HG02588 (cell line): Measurements from ENCODE around the gene SEPTIN10.

Experiments
- ATAC-seq: cut with Tn5 transposase; IDR thresholded peaks from one replicate; pipeline ENCODE4 v1.9.1; 2021; ENCODE audit warnings: mild to moderate bottlenecking, moderate library complexity; ENCODE audit not compliant: unreplicated experiment

The SEPTIN10 gene

GRCh38 chr2:109526442-109526970 lies 87.3 kb downstream of the SEPTIN10 start:
- no peak for ATAC-seq

- ATAC-seq, result no peak
These were observed 87.9 kb downstream of the SEPTIN10 start for GRCh38 chr2:109525836-109526235.

DNA sequence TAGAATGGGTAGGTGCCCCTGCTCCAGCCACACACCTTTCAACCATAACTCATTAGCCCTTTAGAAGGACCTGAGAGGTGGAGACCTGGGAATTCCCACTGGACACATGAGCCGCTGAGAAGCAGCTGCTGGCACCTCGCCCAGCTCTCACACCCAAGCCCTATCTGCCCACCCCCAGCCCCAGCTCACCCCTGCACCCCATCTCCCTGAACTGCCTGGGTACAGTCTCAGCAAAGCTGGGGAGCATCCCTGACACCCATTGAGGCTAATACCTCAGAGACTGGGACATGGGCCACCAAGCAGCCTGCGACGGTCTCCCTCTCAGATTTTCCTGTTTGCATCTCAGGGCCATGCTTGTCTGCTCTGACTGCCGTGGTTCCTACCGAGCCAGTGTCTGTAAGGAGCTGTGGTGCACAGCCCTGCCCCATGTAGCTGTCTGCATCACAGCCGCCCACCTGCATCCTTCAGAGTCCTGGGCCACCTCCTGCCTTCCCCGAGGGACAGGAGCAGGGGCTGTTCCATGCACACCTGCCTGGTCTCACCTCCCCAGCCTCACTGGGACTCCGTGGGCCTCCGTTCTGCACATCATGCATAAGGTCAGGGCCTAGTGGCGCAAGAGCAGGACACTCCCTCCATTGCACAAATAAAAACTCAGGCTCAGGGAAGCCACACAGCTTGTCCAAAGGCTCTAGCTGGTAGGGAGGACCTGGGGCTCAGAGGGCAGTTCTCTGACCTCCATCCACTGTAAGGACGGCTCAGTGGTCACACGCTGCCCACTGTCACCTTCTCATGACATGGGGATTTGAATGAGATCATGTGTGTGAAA lies 90.0 kb downstream of the SEPTIN10 start:
- no peak for ATAC-seq

DNA sequence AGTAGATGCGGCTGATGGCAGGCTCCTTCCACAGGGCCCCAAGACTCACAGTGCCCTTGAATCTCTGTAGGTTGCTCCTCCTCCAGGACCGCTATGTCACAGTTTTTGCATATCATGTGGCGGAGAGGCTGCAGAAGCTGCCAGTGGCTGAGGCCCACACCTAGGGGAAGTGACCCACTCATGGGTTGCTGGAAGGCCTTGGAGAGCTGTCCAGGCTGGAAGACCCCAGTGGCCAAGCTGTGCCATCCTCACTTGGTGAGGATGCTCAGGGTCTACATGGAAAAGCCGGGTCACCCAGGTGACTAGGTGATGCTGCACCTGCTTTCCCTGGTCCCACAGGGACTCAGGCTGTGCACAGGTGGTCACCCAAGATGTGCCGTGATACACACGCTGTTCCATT lies 90.6 kb downstream of the SEPTIN10 start:
- ATAC-seq, result no peak

GRCh38 chr2:109522063-109522374 lies 91.7 kb downstream of the SEPTIN10 start:
- no peak for ATAC-seq

DNA sequence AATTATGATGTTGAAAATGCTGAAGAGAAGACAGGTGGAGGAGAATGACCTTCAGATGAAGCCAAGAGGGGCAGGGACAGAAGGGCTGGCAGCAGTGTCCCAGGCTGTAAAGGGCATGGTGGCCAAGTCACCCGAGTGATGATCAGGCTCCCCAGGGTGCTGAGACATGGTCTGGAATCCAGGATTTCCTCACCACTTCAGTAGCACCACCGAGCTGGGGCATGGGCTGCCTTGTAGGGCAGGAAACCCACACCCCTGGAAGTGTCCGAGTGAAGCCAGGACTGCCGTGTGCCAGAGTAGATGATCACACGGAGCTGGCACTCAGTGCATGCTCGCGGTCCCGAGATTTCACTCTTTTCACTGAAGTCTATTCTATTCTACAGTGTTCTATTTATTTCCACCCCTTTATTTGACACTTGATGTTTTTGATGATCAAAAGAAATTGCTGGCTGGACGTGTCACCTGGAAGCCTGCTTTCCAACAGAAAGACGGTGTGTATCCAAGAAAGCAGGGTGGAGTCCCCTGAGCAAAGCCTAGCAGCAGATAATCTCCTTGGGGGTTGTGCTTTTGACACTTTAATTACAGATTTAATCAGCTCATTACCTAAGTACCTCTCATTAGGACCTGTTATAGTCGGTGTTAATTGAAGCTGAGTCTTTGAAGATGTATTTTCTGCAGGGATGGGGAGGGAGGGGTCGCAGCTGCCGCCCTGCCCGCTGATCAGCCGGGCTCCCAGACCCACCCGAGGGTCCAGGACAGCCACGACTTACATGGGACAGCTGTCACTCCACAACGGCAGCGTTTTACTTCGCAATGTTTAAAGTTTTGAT lies 92.3 kb downstream of the SEPTIN10 start:
- no peak for ATAC-seq

DNA sequence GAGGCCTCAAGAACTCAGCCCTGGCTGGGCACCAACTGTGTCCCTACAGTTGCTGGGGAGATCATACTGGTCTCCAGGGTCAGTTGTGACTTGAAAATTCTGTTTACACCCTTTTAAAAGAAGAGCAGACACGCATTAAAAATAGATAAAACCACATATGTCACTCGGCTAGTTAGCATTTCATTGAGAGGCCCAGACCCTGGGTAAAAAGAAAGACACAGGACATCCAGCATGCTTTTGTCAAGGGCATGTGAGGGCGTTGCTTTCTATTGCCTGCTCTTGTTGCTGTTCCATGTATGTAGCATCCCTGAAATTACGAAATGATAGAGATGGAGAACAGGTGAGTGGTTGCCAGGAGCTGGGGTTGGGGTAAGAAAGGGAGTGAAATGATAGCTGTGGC lies 94.3 kb downstream of the SEPTIN10 start:
- no peak for ATAC-seq

GRCh38 chr2:109517118-109517889 lies 96.5 kb downstream of the SEPTIN10 start:
- ATAC-seq, result no peak

DNA sequence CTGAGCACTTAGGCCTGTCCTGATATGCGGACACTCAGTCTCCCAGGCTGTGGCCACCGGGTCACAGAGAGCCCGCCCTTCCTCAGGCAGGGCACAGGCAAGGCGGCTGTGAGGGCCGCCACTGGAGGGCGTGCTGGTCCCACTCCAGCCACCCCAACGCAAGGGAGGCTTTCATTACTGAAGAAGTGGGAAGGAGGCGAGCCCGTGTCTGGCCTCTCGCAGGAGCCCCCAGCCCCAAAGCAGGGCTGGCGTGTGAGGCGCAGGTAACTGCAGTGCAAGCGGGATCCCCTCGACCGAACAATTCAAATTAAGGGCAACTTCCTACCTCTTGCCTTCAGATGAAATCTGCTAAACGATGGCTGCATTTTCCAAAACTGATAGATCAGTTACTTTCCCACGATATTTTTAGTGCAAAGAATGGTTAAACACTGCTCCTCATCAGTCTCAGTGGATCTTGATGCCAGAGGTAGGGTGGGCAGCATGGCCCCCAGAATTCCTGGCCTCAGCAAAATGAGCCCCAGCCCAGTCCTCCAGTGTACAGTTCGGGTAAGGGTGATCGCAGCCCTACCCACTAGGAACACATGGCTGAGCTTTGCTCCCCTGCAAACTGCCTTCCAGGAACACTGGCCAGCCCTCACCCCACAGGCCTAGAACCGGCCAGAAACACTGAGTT lies 97.2 kb downstream of the SEPTIN10 start:
- no peak for ATAC-seq

DNA sequence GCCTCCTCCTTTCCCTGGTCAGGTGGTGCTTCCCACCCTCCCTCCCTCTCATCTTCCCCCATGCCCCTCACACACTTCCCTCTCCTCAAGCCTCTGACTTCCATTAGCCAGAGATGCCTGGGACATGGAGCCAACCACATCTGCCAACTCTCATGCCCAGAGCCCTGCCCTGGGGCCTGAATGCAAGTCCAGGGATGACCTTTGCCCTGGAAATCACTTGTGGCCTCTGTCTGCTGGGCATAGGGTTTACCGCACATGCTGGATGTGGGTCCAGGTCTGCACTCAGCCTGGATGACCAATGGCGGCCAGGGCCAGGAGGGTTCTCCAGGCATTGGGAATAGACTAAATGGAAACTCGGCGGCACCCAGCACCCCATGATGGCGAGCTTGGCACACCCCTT lies 98.9 kb downstream of the SEPTIN10 start:
- no peak for ATAC-seq

- ATAC-seq, result peak; percentile 66
These were observed 99.8 kb downstream of the SEPTIN10 start for GRCh38 chr2:109513749-109514588.

GRCh38 chr2:109513230-109513629 lies 100.5 kb downstream of the SEPTIN10 start:
- ATAC-seq, result no peak

GRCh38 chr2:109512076-109512475 lies 101.7 kb downstream of the SEPTIN10 start:
- no peak for ATAC-seq

- no peak for ATAC-seq
These were observed 102.6 kb downstream of the SEPTIN10 start for GRCh38 chr2:109511168-109511567.

GRCh38 chr2:109510136-109511028 lies 103.4 kb downstream of the SEPTIN10 start:
- ATAC-seq, result no peak

DNA sequence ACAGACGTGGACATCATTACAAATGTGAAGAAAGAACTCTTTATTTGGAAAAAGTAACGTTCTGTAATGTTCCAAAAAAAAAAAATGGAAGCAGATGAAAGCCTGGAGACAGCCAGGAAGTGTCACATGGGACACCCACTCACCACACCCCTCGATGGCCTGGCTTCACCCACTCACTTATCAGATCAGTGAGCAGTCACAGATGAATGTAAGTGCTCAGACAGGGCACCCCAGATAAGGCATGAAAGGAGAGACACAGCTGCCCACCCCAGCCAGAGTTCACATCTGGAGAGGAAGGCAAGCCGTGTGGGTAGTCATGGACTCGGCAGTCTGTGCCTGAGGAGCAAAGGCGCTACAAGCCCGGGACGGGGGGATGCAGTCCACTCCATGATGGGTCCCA lies 105.2 kb downstream of the SEPTIN10 start:
- ATAC-seq, result no peak

GRCh38 chr2:109507828-109508227 lies 105.9 kb downstream of the SEPTIN10 start:
- ATAC-seq, result no peak

DNA sequence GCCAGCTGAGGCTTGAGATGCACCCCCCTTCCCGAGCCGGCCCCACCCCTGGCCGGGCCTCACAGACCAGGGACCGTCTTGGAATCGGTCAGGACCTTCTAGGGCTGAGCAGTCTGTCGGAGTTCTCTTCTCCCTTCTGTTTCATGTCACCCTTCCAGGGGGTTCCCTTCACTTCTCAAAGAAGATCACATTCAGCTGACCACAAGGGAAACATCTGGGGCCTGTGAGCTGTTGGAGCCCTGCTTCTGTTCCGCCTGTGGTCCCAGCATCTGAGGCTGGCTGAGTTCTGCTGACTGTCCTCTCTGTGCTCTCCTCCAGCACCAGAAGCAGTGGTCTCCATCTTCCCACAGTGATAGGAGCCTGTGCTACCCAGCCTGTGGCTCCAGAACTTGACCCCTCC lies 106.5 kb downstream of the SEPTIN10 start:
- no peak for ATAC-seq

DNA sequence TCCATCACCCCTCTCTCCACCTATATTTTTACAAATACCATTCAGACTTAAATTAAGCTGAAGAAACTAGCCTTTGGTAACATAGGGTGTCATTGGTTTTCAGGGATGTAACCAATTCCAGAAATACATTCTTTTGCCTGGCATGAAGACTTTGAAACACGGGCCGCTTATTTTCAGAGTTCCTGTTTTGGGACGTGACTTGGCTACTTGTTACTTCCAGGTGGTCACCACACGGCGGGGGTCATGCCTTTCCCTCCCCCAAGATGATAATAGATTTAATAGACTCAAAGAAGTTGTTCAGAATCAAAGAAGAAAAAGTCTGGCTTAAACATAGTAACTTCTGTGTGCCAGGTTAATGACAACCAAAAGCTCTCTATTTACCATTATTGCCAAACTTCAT lies 110.6 kb downstream of the SEPTIN10 start:
- ATAC-seq, result no peak
